SK-MEL-5 (cell line): Measurements from ENCODE around the gene MSX1. TPM values are rescaled to one million over a fixed set of nuclear protein-coding genes. Genes with fewer than 3 reads are reported as not detected.

Experiments
- DNase-seq: peaks from one replicate; pipeline ENCODE4 v3.0.0-alpha.2; 2016; ENCODE audit warnings: low read depth, low spot score
- in situ Hi-C: cut with HindIII; loops from 2 replicates; pipeline ENCODE4 v1.10.0; 2016; ENCODE audit warnings: low sequenced_read_pairs, high pct_unique_total_duplicates, low pct_unique_long_range_greater_than_20kb
- total RNA-seq: library from RNA; depleted of rRNA; stranded (reverse); fragments of >200 nt; shearing (Covaris generic); gene quantifications from 2 replicates; pipeline ENCODE4 v1.2.3, GENCODE V29; 2014

Gene MSX1
- total RNA-seq, 1 experiment from 2014 or later = 4.5 TPM

DNA sequence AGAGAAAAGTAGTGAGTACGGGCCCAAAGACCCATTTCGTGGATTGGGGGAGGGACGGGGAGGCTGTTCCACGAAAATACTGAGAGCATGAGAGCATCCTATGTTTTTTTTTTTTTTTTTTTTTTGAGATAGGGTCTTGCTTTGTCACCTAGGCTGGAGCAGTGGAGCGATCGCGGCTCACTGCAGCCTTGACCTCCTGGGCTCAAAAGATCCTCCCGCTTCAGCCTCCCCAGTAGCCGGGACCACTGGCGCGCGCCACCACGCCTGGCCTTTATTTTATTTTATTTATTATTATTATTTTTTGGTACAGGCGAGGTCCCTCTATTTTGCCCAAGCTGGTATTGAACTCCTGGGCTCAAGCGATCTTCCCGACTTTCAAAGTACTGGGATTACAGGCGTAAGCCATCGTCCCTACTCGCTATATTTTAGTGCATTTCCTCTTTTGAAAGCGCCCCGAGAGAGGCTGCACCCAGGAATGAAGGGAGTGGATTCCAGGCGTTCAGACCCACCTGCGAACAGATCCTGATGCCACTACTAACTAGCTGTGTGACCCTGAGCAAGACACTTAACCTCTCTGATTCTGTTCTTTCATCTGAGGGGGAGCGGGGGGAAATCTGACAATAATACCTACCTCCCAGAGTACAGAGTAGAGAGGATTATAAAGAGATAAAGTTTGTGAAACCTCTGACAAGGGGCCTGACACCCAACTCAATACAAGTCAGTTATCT is 5.4 kb upstream of the MSX1 start:
- in situ Hi-C loops = no loop called here
- no peak for DNase-seq

DNA sequence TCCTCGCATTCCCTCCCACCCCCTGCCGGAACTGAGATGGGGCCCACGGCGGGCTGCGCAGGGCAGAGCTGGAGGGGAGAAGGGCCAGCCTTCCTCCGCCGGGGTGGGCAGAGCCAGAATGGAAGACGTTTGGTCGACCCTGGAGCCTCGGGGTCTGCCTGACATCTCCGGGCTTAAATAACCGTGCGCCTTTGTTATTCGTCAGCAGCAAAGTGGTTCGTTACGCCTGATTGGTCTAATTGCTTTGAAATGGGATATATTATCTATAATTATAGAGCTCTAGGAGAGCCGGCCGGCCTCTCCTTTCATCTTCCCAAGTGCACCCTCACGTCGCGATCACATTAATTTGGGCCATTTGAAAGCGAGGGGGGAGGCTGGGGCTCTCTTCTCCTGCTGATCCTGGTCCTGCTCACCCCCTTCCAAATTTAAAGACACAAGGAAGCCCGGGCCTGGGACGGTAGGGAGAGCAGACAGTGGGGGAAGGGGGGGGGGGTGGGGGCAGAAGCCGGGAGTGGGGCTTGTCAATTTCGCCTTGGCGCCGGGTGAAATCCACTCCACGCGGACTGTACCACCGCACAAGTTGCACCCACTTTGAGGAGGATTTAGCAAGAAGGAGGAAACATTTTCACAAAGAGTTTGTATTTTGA is 4.7 kb upstream of the MSX1 start:
- no peak for DNase-seq
- in situ Hi-C loops = no loop called here

DNA sequence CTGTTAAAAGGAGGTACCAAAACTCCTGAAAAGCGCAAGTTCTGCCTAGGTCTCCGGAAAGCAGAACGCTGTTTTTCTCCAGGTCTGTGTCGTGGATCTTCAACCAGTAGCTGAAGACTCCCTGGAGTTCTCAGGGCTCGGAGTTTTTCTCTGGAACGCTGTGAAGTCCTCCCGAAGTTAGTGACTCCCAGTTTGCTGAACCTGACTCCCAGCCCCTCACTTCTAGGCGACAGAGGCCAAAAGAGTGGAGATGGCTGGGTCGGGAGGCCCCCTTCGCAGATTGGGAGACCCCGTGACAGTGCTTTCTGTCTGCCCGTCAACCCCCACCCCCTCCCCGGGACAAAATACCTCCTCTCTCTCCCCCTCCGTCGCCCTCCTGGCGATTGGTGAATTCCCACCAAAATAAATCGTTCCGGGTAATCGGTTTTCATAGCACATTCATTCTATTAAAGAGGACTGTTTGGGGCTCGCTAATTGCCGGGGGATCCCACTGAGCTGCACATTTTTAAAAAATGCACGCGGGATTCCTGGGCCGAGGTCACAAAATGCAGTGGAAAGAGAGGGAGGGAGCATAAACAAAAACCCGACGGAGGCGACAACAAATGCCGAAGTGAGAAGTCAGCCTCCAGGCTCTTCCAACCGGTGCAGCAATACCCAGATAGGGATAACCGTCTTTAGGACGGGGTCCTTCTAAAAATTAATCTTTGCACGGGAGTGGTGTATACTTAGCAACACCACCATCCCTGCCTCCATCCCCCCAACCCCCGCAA is 4.0 kb upstream of the MSX1 start:
- in situ Hi-C loops = no loop called here
- no peak for DNase-seq

DNA sequence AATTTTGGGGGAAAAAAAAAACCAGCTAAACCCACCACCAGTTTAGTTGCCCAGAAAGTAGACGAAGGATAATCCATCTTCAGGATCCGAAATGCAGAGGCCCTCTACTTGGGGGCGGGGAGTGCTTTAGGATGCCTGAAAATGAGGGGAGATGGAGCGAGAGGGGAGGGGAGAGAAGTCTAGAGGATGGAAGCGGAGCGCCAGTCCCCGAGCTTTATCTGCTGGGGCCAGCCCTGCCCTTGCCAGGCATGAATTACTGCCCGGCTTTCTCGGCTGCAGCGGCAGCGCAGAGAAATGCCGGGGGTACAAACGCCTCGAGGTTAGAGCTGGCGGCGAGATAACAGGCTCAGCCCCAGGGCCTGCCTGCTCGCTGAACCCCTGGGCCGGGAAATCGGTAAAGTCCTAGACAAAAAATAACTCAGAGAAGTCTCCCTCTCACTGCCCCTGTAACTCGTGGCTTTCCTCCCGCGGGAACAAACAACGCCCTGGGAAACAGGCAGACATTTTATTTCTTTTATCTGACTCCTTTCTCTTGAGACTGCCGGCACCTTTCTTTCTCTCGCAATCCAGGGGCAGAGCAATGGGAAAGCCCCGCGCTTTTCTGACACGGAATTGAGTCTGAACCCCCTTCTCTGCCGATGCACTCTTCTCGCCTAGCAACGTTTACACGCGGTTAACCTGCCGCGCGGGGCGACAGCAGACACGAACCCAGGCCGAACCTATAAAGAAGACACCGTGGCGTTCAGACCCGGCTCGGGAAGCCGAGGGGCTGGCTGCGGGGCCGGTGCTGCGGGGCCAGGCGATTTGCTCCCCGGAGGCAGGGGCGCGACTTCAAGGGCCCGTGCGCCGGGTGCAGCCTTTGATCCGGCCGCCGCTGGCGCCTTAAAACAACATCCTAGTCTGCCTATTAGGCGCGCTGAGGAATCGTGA is 3.1 kb upstream of the MSX1 start:
- no peak for DNase-seq
- in situ Hi-C loops = no loop called here

DNA sequence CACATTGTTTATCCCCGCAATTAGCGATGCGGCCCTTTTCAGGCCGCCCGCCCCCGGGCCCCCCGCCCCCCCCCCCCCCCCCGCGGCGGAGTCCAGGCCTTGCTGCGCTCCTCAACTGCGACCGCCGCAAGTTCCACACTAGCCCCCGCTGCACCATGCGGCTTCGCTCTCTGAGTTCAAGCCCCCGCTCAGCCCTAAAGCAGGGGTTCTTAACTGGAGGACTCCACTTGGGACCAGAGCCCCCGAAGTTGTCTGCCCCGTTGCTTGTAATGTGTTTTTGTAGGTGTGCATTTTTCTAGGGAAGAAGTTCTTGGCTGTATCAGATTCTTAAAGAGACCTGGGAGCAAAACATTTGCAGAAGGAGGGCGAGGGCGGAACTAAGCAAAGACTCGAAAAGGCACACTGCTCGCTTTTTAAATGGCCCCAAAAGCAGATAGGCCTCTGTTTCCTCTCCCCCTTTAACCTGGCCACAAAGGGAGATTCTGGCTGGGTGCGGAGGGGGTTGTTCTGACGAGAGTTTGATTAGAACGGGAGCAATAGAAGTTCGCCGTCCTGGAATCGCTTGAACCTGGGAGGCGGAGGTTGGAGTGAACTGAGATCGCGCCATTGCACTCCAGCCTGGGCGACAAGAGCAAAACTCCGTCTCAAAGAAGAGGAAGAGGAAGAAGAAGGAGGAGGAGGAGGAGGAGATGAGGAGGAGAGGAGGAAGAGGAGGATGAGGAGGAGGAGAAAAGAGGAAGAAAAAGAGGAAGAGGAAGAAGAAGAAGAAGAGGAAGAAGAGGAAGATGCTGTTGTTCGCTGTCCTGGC is 2.3 kb upstream of the MSX1 start:
- in situ Hi-C loops = no loop called here

DNA sequence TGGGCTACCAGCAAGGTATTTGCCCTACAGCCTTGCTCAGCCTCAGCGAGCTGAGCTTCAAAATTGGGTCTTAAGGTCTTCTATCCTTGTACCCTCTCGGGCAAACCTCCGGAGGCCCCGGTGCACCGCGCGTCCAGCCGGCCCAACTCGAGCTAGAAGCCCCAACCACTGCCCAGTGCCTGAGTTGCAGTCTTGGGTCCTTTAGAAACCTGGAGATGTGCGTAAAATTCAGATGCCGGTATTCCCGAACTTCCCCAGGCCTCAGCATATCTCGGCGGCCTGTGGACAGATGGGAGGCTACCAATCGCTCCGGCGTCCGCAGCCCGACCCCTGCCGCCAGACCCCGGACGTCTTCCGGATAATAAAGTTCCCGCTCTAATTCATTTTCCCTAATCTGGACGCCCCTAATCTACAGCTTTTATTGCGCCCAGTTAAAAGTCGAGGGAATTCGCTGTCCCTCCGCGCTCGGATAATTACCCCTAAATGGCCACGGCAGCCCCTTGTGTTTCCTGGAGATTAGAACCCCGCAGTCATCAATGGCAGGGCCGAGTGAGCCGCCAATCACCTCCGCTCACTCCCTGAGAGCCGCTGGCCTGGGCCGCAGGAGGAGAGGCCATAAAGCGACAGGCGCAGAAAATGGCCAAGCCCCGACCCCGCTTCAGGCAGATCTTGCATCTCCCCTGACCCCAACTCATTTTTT is 1.5 kb upstream of the MSX1 start:
- in situ Hi-C loops = no loop called here
- DNase-seq = no peak

More for the DNA sequence above, 2.3 kb upstream of the MSX1 start:
- DNase-seq = no peak

DNA sequence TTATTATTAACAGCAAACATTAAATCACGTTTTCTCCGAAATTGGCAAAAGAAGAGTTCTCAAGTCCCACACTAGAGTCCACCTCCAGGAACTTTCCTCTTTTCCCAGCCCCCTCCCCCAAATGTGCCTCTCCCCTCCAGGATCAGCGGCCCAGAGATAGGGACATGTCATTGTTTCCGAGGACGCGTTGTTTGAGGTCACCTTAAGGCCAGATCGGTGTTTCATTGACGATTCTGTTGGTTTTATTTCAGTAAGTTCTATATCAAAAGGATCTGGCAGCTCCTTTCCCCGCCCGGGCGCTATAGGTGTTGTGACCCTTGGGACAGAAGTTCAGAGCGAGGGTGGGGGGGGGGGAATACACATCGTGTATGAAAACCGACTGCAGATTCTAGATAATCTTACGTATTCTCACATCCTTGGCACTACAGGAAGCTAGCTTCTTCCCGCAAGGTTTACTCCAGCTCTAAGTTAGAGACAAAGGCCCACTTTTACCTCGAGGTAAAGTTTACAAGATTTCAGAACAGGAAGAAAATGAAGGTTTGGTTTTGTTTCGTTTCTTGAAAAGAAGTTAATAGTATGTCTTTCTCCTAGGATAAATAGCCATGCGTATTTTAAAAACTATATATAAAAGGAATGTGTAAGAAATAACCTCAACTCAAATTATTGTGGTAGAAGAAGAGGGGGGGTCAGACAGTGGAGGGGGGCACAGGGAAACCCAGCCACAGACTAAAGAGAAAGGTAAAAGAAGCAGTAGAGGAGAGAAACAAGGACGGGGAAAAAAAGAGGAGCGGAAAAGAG is 739 bp upstream of the MSX1 start:
- no peak for DNase-seq
- in situ Hi-C loops = no loop called here

DNA sequence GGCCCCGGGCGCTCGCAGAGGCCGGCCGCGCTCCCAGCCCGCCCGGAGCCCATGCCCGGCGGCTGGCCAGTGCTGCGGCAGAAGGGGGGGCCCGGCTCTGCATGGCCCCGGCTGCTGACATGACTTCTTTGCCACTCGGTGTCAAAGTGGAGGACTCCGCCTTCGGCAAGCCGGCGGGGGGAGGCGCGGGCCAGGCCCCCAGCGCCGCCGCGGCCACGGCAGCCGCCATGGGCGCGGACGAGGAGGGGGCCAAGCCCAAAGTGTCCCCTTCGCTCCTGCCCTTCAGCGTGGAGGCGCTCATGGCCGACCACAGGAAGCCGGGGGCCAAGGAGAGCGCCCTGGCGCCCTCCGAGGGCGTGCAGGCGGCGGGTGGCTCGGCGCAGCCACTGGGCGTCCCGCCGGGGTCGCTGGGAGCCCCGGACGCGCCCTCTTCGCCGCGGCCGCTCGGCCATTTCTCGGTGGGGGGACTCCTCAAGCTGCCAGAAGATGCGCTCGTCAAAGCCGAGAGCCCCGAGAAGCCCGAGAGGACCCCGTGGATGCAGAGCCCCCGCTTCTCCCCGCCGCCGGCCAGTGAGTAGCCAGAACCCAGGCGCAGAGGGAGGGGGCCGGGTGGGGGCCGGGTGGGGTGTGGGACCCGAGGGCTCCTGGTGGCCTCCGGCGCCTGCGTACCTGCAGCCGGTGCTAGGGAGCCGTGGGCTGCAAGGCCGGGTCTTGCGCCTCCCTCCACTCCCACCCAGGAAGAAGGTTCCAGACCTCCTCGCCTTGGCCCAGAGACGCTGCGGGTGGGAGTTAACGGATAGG is 534 bp downstream of the MSX1 start:
- in situ Hi-C loops = no loop called here

DNA sequence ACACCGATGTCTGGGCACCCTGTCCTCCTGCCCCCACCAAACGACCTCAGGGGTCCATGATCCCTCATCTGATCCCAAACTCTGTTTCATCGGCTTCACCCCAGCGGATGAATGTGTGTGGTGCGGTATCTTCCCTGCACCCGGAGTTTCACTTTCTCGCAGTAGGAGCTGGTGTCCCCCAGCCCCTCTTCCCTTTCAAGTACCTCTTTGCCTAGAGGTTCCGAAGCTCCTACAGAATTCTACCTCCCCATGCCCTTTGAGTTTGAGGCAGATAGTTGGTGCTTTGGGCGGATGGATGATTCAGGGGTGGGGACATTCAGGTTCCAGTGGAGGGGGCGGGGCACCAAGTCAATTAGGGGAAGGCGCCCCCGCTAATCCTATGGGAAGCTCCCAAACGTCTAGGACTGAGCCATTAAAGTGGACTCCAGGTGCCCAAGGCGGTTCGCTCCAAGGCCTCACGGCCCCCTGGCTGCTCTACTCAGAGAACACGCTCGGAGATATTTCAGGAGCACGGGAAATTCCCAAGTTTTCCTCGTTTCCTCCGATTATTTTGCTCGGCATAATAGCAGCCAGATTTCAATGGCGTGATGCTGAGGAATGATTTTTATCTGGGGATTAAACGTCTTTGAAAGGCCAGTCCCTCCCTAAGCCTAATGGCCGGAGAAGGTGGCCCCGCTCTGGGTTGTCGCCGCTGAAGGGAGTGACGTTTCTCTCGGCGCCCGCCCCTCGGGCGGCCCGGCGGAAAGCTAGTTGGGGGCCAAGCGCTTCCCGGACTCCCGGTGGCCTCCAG is 1.3 kb downstream of the MSX1 start:
- no peak for DNase-seq
- in situ Hi-C loops = no loop called here

More for the DNA sequence above, 534 bp downstream of the MSX1 start:
- DNase-seq = no peak

DNA sequence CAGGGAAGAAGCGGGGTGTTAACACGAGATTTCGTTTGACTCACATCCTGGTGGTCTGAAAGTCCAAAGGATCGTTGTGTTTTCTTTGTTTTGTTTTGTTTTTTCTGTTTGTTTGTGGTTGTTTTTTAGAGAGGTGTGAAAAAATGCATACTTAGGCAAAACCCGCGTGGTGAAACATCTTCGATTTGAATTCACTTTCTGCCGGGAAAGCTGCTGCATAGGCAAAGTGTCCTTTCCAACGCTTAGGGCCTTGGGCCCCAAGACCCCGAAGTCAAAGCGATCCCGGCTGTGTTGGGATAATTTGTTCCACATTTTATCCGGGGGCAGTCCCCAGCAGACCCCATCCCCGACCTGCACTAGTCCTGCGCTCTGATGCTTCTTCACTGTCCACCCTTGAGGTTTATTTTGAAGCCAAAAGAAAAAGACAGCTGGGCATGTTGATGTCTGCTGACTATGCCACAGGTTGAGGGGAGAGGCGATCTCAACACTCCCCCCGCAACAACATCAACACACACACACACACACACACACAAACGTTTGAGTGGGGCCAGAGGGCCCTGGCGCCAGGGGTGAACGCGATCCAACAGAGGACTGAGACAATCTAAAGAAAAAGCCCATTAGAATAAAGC is 2.0 kb downstream of the MSX1 start:
- in situ Hi-C loops = no loop called here
- DNase-seq = no peak

DNA sequence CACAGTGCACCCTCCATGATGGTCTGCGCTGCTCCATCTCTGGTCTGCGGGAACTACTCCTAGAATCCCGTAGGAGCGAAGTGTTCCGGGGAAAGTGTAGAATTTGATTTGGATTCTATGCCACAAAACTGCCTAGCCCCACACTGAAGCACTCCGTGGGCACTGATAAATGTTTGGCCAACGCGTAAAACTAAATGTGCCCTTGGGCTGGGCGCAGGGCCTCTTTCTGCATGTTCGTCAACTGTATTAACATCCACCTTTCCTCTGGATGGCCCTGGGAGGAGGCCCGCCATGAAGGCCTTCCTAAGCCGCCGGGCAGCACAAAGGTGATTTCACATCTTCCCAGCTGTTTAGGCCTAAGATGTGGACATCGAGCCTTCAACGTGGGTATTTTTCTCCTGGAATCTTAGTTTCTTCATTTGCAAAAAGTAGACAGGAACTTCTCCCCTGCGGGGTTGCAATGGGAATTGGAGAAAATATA is 2.6 kb downstream of the MSX1 start:
- in situ Hi-C loops = no loop called here
- no peak for DNase-seq

DNA sequence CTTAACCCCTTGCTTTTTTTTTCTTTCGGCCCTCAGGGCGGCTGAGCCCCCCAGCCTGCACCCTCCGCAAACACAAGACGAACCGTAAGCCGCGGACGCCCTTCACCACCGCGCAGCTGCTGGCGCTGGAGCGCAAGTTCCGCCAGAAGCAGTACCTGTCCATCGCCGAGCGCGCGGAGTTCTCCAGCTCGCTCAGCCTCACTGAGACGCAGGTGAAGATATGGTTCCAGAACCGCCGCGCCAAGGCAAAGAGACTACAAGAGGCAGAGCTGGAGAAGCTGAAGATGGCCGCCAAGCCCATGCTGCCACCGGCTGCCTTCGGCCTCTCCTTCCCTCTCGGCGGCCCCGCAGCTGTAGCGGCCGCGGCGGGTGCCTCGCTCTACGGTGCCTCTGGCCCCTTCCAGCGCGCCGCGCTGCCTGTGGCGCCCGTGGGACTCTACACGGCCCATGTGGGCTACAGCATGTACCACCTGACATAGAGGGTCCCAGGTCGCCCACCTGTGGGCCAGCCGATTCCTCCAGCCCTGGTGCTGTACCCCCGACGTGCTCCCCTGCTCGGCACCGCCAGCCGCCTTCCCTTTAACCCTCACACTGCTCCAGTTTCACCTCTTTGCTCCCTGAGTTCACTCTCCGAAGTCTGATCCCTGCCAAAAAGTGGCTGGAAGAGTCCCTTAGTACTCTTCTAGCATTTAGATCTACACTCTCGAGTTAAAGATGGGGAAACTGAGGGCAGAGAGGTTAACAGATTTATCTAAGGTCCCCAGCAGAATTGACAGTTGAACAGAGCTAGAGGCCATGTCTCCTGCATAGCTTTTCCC is 3.4 kb downstream of the MSX1 start:
- DNase-seq = no peak

DNA sequence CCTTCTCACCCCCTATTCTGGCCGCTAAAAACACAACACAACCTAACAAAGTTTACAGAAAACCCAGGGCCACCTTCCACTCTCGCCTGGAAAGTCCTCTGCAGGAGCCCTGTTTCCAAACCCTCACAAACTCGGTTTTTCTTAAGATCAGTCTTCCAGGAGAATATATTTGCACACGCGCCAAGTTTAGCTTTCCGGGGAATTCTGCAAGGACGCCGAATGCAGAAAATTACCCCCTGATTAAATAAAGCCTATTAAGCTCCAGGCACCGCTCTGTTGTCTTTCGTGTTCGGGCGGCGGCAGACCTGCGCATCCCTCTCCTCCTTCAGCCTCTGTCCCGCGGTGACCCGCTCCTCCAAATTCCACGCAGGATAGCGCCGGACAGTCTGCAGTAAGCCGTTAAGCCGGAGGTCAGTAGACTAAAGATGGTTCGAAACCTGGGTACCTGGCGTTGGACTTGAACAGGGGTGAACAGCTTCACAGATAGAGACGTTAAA is 5.0 kb downstream of the MSX1 start:
- in situ Hi-C loops = no loop called here
- DNase-seq = no peak

More for the DNA sequence above, 3.4 kb downstream of the MSX1 start:
- in situ Hi-C loops = no loop called here
